ENCODE measurements around the gene RNF25. TPM values are rescaled to one million over a fixed set of nuclear protein-coding genes. Genes with fewer than 3 reads are reported as not detected.
"Not testable (repeated sequence)": the region's sequence is repeated elsewhere in the genome, so short reads cannot be mapped to it uniquely, and the experiment has no call there.

The RNF25 gene
- polyA plus RNA-seq, 4 donors = 15.1 to 19.8 (median 18.5) TPM

GRCh38 chr2:218698885-218699284 lies 27.1 kb upstream of the RNF25 start:
- Histone ChIP-seq H3K4me1 (ENCODE audit: control insufficient read depth in 3 of 3, insufficient read depth in 2 of 3, low read depth in 1 of 3, low read length in 2 of 3) (no peaks in the 10 kb centered on the region), H3K36me3 (ENCODE audit: control insufficient read depth in 3 of 3, insufficient read depth in 2 of 3, low read depth in 1 of 3, low read length in 3 of 3) (peaks cover 1 to 36% (median 2%) of the 10 kb centered on the region in 3 donors), H3K27me3 (ENCODE audit: control insufficient read depth in 3 of 3, insufficient read depth in 3 of 3, low read length in 3 of 3) (no peaks in the 10 kb centered on the region), H3K9me3 (ENCODE audit: control insufficient read depth in 2 of 2, insufficient read depth in 1 of 2, low read depth in 1 of 2, low read length in 1 of 2) (no peaks in the 10 kb centered on the region), H3K4me3 (ENCODE audit: low read depth in 1 of 3, low read length in 3 of 3) (no peak overlapping the region), H3K27ac (ENCODE audit: low read depth in 1 of 3, low read length in 2 of 3) (no peak overlapping the region)
- FAIRE-seq (no peak), DNase-seq (no peak)
- WGBS, 3 donors = 94 to 98% (median 95%) methylated on average over 8 of the region's 8 CpGs

GRCh38 chr2:218694405-218695145 lies 22.8 kb upstream of the RNF25 start:
- peaks cover 5 to 56% (median 6%) of the 10 kb centered on the region in 3 donors for H3K36me3 ChIP-seq (ENCODE audit: control insufficient read depth in 3 of 3, insufficient read depth in 2 of 3, low read depth in 1 of 3, low read length in 3 of 3)
- no peak for FAIRE-seq
- WGBS, 3 donors = 85 to 91% (median 89%) methylated on average over 3 of the region's 3 CpGs

GRCh38 chr2:218691234-218691633 lies 19.4 kb upstream of the RNF25 start:
- DNase-seq = no peak
- no peaks in the 10 kb centered on the region for H3K27me3 ChIP-seq (ENCODE audit: control insufficient read depth in 3 of 3, insufficient read depth in 3 of 3, low read length in 3 of 3)
- H3K4me3 ChIP-seq (ENCODE audit: low read depth in 1 of 3, low read length in 3 of 3) = no peak overlapping the region
- FAIRE-seq = no peak
- no peaks in the 10 kb centered on the region for H3K9me3 ChIP-seq (ENCODE audit: control insufficient read depth in 2 of 2, insufficient read depth in 1 of 2, low read depth in 1 of 2, low read length in 1 of 2)
- H3K27ac ChIP-seq (ENCODE audit: low read depth in 1 of 3, low read length in 2 of 3) = no peak overlapping the region
- H3K36me3 ChIP-seq (ENCODE audit: control insufficient read depth in 3 of 3, insufficient read depth in 2 of 3, low read depth in 1 of 3, low read length in 3 of 3) = peaks cover 7 to 38% (median 8%) of the 10 kb centered on the region in 3 donors
- H3K4me1 ChIP-seq (ENCODE audit: control insufficient read depth in 3 of 3, insufficient read depth in 2 of 3, low read depth in 1 of 3, low read length in 2 of 3) = no peaks in the 10 kb centered on the region

More at GRCh38 chr2:218694405-218695145, 22.8 kb upstream of the RNF25 start:
- no peak for DNase-seq
- no peak overlapping the region for H3K27ac ChIP-seq (ENCODE audit: low read depth in 1 of 3, low read length in 2 of 3)
- no peaks in the 10 kb centered on the region for H3K9me3 ChIP-seq (ENCODE audit: control insufficient read depth in 2 of 2, insufficient read depth in 1 of 2, low read depth in 1 of 2, low read length in 1 of 2)
- H3K4me1 ChIP-seq (ENCODE audit: control insufficient read depth in 3 of 3, insufficient read depth in 2 of 3, low read depth in 1 of 3, low read length in 2 of 3) = no peaks in the 10 kb centered on the region
- H3K27me3 ChIP-seq (ENCODE audit: control insufficient read depth in 3 of 3, insufficient read depth in 3 of 3, low read length in 3 of 3) = no peaks in the 10 kb centered on the region
- H3K4me3 ChIP-seq (ENCODE audit: low read depth in 1 of 3, low read length in 3 of 3) = no peak overlapping the region

GRCh38 chr2:218687400-218688060 lies 15.7 kb upstream of the RNF25 start:
- not testable (repeated sequence) for FAIRE-seq; H3K27me3 ChIP-seq (ENCODE audit: control insufficient read depth in 3 of 3, insufficient read depth in 3 of 3, low read length in 3 of 3); H3K4me1 ChIP-seq (ENCODE audit: control insufficient read depth in 3 of 3, insufficient read depth in 2 of 3, low read depth in 1 of 3, low read length in 2 of 3); H3K27ac ChIP-seq (ENCODE audit: low read depth in 1 of 3, low read length in 2 of 3); H3K9me3 ChIP-seq (ENCODE audit: control insufficient read depth in 2 of 2, insufficient read depth in 1 of 2, low read depth in 1 of 2, low read length in 1 of 2); H3K4me3 ChIP-seq (ENCODE audit: low read depth in 1 of 3, low read length in 3 of 3)
- 20 to 30% (median 24%) methylated on average over 5 of the region's 5 CpGs for WGBS, 3 donors
- H3K36me3 ChIP-seq (ENCODE audit: control insufficient read depth in 3 of 3, insufficient read depth in 2 of 3, low read depth in 1 of 3, low read length in 3 of 3) = peaks cover 7 to 28% (median 8%) of the 10 kb centered on the region in 3 donors
- peak; percentile 77 to 84 for DNase-seq

GRCh38 chr2:218680061-218680460 lies 8.3 kb upstream of the RNF25 start:
- Histone ChIP-seq H3K27me3 (ENCODE audit: control insufficient read depth in 3 of 3, insufficient read depth in 3 of 3, low read length in 3 of 3) (no peaks in the 10 kb centered on the region), H3K27ac (ENCODE audit: low read depth in 1 of 3, low read length in 2 of 3) (no peak overlapping the region), H3K9me3 (ENCODE audit: control insufficient read depth in 2 of 2, insufficient read depth in 1 of 2, low read depth in 1 of 2, low read length in 1 of 2) (no peaks in the 10 kb centered on the region), H3K4me1 (ENCODE audit: control insufficient read depth in 3 of 3, insufficient read depth in 2 of 3, low read depth in 1 of 3, low read length in 2 of 3) (no peaks in the 10 kb centered on the region), H3K36me3 (ENCODE audit: control insufficient read depth in 3 of 3, insufficient read depth in 2 of 3, low read depth in 1 of 3, low read length in 3 of 3) (peaks cover 0 to 30% (median 3%) of the 10 kb centered on the region in 3 donors), H3K4me3 (ENCODE audit: low read depth in 1 of 3, low read length in 3 of 3) (no peak overlapping the region)
- FAIRE-seq (no peak), DNase-seq (no peak)
- 80 to 85% (median 81%) methylated on average over 3 of the region's 3 CpGs for WGBS, 3 donors

GRCh38 chr2:218679119-218679518 lies 7.3 kb upstream of the RNF25 start:
- DNase-seq (peak in 1 of 2 donors; percentile 19), FAIRE-seq (no peak)
- Histone ChIP-seq H3K9me3 (ENCODE audit: control insufficient read depth in 2 of 2, insufficient read depth in 1 of 2, low read depth in 1 of 2, low read length in 1 of 2) (no peaks in the 10 kb centered on the region), H3K27me3 (ENCODE audit: control insufficient read depth in 3 of 3, insufficient read depth in 3 of 3, low read length in 3 of 3) (no peaks in the 10 kb centered on the region), H3K27ac (ENCODE audit: low read depth in 1 of 3, low read length in 2 of 3) (no peak overlapping the region), H3K4me1 (ENCODE audit: control insufficient read depth in 3 of 3, insufficient read depth in 2 of 3, low read depth in 1 of 3, low read length in 2 of 3) (no peaks in the 10 kb centered on the region), H3K36me3 (ENCODE audit: control insufficient read depth in 3 of 3, insufficient read depth in 2 of 3, low read depth in 1 of 3, low read length in 3 of 3) (peaks cover 0 to 28% (median 2%) of the 10 kb centered on the region in 3 donors), H3K4me3 (ENCODE audit: low read depth in 1 of 3, low read length in 3 of 3) (no peak overlapping the region)
- 63 to 75% (median 63%) methylated on average over 4 of the region's 4 CpGs for WGBS, 3 donors

- DNase-seq = peak; percentile 25 to 37
- H3K27me3 ChIP-seq (ENCODE audit: control insufficient read depth in 3 of 3, insufficient read depth in 3 of 3, low read length in 3 of 3) = no peaks in the 10 kb centered on the region
- peak overlapping the region; percentile 76 to 79 (median 78) for H3K27ac ChIP-seq (ENCODE audit: low read depth in 1 of 3, low read length in 2 of 3)
- H3K4me3 ChIP-seq (ENCODE audit: low read depth in 1 of 3, low read length in 3 of 3) = peak overlapping the region; percentile 77 to 89 (median 80)
- WGBS, 3 donors = 39 to 43% (median 40%) methylated on average over 12 of the region's 12 CpGs
- FAIRE-seq = no peak
- H3K4me1 ChIP-seq (ENCODE audit: control insufficient read depth in 3 of 3, insufficient read depth in 2 of 3, low read depth in 1 of 3, low read length in 2 of 3) = peaks cover 4 to 6% (median 5%) of the 10 kb centered on the region in 3 donors
- no peaks in the 10 kb centered on the region for H3K9me3 ChIP-seq (ENCODE audit: control insufficient read depth in 2 of 2, insufficient read depth in 1 of 2, low read depth in 1 of 2, low read length in 1 of 2)
- peaks cover 4 to 24% (median 4%) of the 10 kb centered on the region in 3 donors for H3K36me3 ChIP-seq (ENCODE audit: control insufficient read depth in 3 of 3, insufficient read depth in 2 of 3, low read depth in 1 of 3, low read length in 3 of 3)
These were observed 627 bp downstream of the RNF25 start for GRCh38 chr2:218671097-218671653.

GRCh38 chr2:218664653-218665052 lies 7.1 kb downstream of the RNF25 start:
- H3K27me3 ChIP-seq (ENCODE audit: control insufficient read depth in 3 of 3, insufficient read depth in 3 of 3, low read length in 3 of 3) = no peaks in the 10 kb centered on the region
- H3K36me3 ChIP-seq (ENCODE audit: control insufficient read depth in 3 of 3, insufficient read depth in 2 of 3, low read depth in 1 of 3, low read length in 3 of 3) = peaks cover 10 to 67% (median 25%) of the 10 kb centered on the region in 3 donors
- no peak overlapping the region for H3K4me3 ChIP-seq (ENCODE audit: low read depth in 1 of 3, low read length in 3 of 3)
- DNase-seq (no peak), FAIRE-seq (no peak)
- WGBS, 3 donors = 93 to 98% (median 96%) methylated on average over 7 of the region's 7 CpGs
- peaks cover 0 to 5% (median 0%) of the 10 kb centered on the region in 3 donors for H3K4me1 ChIP-seq (ENCODE audit: control insufficient read depth in 3 of 3, insufficient read depth in 2 of 3, low read depth in 1 of 3, low read length in 2 of 3)
- no peaks in the 10 kb centered on the region for H3K9me3 ChIP-seq (ENCODE audit: control insufficient read depth in 2 of 2, insufficient read depth in 1 of 2, low read depth in 1 of 2, low read length in 1 of 2)
- no peak overlapping the region for H3K27ac ChIP-seq (ENCODE audit: low read depth in 1 of 3, low read length in 2 of 3)

Data from small intestine (tissue), 7 donors.